SK-N-MC (cell line): ENCODE measurements around the gene CEP131.

Source experiments
- EZH2 ChIP-seq: fragments of 200-600 bp; sonication (generic); IDR thresholded peaks from one replicate; pipeline ENCODE4 v1.6.1; 2017; ENCODE audit warnings: antibody characterized with exemption
- POLR2AphosphoS5 ChIP-seq: IDR thresholded peaks from 2 replicates; pipeline ENCODE4 v1.6.1; 2012; ENCODE audit warnings: mild to moderate bottlenecking, low read depth, low read length, borderline replicate concordance

DNA sequence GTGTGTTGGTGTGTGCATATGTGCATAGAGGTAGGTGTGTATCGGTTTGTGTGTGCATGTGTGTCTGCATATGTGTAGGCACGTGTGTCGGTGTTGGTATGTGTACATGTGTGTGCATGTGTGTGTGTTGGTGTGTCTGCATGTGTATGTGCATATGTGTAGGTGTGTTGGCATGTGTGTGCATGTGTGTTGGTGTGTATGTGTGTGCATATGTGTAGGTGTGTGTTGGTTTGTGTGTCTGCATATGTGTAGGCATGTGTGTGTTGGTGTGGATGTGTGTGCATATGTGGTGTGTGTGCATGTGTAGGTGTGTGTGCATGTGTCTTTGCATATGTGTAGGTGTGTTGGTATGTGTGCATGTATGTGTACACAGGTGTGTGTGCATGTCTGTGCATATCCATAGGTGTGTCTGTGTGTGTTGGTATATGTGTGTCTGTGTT is 52.9 kb downstream of the CEP131 start:
- TF ChIP-seq EZH2 (no peak), POLR2AphosphoS5 (no peak)
